ENCODE results near the gene TMEM115.

TMEM115 gene

DNA sequence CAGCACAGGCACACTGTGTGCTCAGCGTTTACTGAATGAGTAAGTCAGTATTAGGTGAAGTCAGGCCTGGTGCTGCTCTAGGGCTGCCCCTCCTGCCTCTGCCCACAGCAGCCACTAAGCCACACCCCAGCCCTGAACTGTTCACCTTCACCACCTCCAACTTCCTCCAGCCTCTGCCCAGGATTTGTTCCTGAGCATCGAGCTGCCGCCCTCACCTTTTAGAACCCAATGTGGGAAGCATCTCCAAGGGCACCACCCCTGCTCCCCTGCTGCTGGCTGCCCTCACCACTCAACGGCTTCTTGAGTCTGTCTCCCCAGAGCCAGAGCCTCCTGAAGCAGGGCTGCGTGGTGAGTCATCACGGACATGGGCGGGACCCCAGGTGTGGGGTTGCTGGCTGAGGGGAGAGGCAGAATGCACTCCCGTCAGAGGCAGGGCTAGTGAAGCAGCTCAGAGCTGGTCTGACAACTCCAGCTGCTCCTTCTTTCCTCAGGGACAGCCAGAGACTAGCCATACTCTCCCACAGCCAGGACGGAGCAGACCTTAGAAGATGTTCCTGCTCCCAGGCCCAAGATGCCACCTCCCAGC is 42.6 kb downstream of the TMEM115 start (continued):
- TF ChIP-seq CTCF (tag by site-specific recombination; IDR thresholded peaks at IDR 0.05) (no peak), REPIN1 (tag by site-specific recombination; IDR thresholded peaks at IDR 0.05; ENCODE audit: low read depth) (no peak), KLF9 (tag by site-specific recombination; IDR thresholded peaks at IDR 0.05; ENCODE audit: low read depth) (peak; percentile 70), ZXDB (tag by site-specific recombination; IDR thresholded peaks at IDR 0.05) (no peak; the same call in 1 of the 2 replicates), ZBTB10 (tag by site-specific recombination; IDR thresholded peaks at IDR 0.05) (0 out of 2 replicates have a peak, but pooled peaks have one; percentile 27), OSR2 (tag by site-specific recombination; IDR thresholded peaks at IDR 0.05) (no peak), ZNF248 (tag by site-specific recombination; IDR thresholded peaks at IDR 0.05) (no peak), ZNF292 (tag by site-specific recombination; IDR thresholded peaks at IDR 0.05; ENCODE audit: borderline replicate concordance, low read depth) (no peak), ZNF623 (tag by site-specific recombination; IDR thresholded peaks at IDR 0.05) (no peak), SALL2 (tag by site-specific recombination; IDR thresholded peaks at IDR 0.05; ENCODE audit: borderline replicate concordance) (no peak), ZNF76 (tag by site-specific recombination; IDR thresholded peaks at IDR 0.05; ENCODE audit: borderline replicate concordance, low read depth) (no peak), ZBTB1 (tag by site-specific recombination; IDR thresholded peaks at IDR 0.05) (no peak), MEIS1 (CRISPR knock-in tag; IDR thresholded peaks at IDR 0.05; ENCODE audit: borderline replicate concordance) (no peak), ZNF155 (tag by site-specific recombination; IDR thresholded peaks at IDR 0.05) (no peak), ZNF350 (tag by site-specific recombination; IDR thresholded peaks at IDR 0.05) (no peak), ZNF274 (IDR thresholded peaks at IDR 0.05; ENCODE audit: low read length) (no peak), ZNF274 (tag by site-specific recombination; IDR thresholded peaks at IDR 0.05; ENCODE audit: borderline replicate concordance) (no peak), ZNF664 (tag by site-specific recombination; IDR thresholded peaks at IDR 0.05) (no peak), TCF7L2 (IDR thresholded peaks at IDR 0.05; ENCODE audit: borderline replicate concordance, low read depth, low read length) (no peak), ZNF768 (tag by site-specific recombination; IDR thresholded peaks at IDR 0.05) (no peak), SP3 (tag by site-specific recombination; IDR thresholded peaks at IDR 0.05) (peak; percentile 79), ZNF335 (tag by site-specific recombination; conservative IDR thresholded peaks at IDR 0.05) (peak; percentile 56; the same call in 1 of the 2 replicates), AEBP2 (tag by site-specific recombination; IDR thresholded peaks at IDR 0.05; ENCODE audit: borderline replicate concordance) (no peak), ZNF530 (tag by site-specific recombination; IDR thresholded peaks at IDR 0.05; ENCODE audit: low read depth) (no peak), ZFP37 (tag by site-specific recombination; IDR thresholded peaks at IDR 0.05) (no peak), ZNF18 (tag by site-specific recombination; IDR thresholded peaks at IDR 0.05) (no peak), ZNF214 (tag by site-specific recombination; IDR thresholded peaks at IDR 0.05; ENCODE audit: borderline replicate concordance) (no peak), ZNF146 (tag by site-specific recombination; IDR thresholded peaks at IDR 0.05) (no peak), ZNF624 (tag by site-specific recombination; IDR thresholded peaks at IDR 0.05) (no peak)
- TF ChIP-seq, protein P1, sequence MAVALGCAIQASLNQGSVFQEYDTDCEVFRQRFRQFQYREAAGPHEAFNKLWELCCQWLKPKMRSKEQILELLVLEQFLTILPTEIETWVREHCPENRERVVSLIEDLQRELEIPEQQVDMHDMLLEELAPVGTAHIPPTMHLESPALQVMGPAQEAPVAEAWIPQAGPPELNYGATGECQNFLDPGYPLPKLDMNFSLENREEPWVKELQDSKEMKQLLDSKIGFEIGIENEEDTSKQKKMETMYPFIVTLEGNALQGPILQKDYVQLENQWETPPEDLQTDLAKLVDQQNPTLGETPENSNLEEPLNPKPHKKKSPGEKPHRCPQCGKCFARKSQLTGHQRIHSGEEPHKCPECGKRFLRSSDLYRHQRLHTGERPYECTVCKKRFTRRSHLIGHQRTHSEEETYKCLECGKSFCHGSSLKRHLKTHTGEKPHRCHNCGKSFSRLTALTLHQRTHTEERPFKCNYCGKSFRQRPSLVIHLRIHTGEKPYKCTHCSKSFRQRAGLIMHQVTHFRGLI (tag by site-specific recombination; IDR thresholded peaks at IDR 0.05), result no peak
- TF ChIP-seq, protein P2, sequence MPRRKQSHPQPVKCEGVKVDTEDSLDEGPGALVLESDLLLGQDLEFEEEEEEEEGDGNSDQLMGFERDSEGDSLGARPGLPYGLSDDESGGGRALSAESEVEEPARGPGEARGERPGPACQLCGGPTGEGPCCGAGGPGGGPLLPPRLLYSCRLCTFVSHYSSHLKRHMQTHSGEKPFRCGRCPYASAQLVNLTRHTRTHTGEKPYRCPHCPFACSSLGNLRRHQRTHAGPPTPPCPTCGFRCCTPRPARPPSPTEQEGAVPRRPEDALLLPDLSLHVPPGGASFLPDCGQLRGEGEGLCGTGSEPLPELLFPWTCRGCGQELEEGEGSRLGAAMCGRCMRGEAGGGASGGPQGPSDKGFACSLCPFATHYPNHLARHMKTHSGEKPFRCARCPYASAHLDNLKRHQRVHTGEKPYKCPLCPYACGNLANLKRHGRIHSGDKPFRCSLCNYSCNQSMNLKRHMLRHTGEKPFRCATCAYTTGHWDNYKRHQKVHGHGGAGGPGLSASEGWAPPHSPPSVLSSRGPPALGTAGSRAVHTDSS (tag by site-specific recombination; IDR thresholded peaks at IDR 0.05), result no peak

Measured in HEK293 (cell line).